HG02571 (cell line): ENCODE data around the gene MFNG.
"Not testable (repeated sequence)": the region's sequence is repeated elsewhere in the genome, so short reads cannot be mapped to it uniquely, and the experiment has no call there.

Experiments used
- ATAC-seq: cut with Tn5 transposase; IDR thresholded peaks from one replicate; pipeline ENCODE4 v1.9.1; 2021; ENCODE audit warnings: mild to moderate bottlenecking, moderate library complexity; ENCODE audit not compliant: unreplicated experiment

MFNG gene

GRCh38 chr22:37486224-37486845 is at the start of gene MFNG:
Gene MFNG (minus strand): TSS chr22:37486384. CDS start chr22:37486177, 207 bp downstream.
- peak; percentile 52 for ATAC-seq

DNA sequence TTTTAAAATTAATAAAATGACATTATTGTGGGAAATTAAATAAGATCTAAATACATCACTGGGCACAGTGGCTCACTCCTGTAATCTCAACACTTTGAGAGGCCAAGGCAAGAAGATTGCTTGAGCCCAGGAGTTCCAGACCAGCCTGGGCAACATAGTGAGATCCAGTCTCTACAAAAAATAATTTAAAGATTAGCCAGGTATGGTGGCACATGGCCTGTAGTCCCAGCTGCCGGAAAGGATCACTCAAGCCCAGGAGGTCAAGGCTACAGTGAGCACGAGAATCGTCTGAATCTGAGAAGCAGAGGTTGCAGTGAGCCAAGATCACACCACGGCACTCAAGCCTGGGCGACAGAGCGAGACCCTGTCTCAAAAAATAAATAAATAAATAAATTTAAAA is 49.0 kb upstream of the MFNG start:
- ATAC-seq = no peak

DNA sequence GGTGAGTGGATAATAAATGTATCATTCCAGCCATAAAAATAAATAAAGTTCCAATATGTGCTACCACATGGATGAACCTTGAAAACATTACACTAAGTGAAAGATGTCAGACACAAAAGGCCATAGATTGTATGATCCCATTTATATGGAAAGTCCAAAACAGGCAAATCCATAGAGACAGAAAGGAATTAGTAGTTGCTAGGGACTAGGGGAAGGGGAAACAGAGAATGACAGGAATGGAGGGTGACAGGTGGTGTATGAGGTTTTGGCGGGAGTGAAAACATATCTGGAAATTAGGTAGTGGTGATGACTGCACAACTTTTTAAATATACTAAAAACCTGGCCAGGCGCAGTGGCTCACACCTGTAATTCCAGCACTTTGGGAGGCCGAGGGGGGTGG is 48.3 kb upstream of the MFNG start:
- no peak for ATAC-seq

DNA sequence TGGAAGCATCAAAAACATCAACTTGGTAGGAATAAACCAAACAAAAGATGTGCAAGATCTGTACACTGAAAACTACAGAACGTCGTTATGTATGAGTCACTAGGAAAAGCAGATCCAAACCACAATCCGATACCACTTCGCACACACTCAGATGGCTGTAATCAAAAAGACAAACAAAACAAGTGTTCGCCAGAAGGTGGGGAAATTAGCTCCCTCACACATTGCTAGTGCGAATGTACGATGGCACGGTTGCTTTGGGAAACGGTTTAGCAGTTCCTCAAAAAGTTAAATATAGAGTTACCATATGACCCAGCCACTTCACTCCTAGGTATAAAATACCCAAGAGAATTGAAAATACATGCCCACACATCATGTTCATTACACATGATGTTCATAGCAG is 47.8 kb upstream of the MFNG start:
- ATAC-seq = no peak

DNA sequence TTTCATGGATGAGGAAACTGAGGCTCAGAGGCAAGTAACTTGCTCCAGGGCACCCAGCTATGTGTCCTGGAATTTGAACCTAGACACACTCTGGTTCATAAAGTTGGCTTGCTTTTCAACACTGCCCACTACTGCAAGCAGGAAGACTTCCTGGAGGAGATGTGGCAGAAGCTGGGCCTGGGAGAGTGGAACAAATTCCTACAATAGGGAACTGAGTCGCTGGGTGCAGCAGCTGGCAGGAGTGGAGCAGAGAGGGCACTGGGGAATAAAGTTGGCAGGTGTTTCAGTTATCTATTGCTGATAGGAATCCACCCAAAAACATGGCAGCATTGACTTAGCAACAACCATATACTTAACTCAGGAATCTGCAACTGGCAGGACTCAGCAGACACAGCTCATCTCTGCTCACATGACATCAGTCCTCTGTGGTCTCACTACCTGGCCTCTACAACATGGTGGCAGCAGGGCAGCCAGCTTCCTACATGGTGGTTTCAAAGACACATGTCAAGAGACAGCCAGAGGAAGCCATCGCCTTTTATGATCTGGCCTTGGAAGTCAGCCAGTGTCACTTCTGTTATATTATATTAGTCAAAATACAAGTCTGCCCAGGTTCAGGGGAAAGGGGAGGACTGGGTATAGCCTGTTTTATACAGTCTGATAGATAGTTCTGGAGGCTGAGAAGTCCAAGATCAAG is 43.6 kb upstream of the MFNG start:
- ATAC-seq = no peak

DNA sequence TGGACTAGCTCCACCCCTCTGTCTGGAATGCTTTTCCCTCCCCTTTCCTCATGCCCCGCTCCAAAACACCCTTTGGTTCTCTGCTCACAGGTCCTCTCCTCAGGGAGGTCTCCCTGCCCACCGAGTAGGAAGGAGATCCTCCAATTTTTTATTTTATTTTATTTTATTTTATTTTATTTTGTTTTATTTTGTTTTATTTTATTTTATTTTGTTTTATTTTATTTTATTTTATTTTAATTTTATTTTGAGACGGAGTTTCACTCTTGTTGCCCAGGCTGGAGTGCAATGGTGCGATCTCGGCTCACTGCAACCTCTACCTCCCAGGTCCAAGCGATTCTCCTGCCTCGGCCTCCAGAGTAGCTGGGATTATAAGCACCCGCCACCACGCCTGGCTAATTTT is 41.8 kb upstream of the MFNG start:
- ATAC-seq = not testable (repeated sequence)

DNA sequence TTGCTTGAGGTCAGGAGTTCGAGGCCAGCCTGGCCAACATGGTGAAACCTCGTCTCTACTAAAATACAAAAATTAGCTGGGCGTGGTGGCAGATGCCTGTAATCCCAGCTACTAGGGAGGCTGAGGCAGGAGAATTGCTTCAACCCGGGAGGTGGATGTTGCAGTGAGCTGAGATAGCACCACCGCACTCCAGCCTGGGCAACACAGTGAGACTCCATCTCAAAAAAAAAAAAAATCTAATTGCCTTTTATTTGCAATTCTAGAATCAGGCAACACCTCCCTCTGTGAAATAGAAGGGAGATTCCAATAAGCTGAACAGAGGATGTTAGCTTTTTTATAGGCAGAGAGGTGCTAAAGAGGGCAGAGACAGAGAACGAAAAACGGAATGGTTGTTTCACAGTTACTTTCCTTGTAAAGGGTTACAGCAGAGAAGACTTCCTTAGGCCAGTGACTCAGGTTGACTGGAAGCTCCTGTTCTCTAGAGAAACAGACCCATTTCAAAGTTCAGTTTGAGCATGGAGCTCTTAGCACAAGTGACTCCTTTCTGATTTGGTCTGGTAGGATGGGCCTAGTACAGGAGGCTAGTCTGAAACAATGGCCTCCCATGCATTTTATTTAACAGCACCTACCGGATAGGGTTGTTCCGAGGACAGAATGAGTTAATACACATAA is 41.0 kb upstream of the MFNG start:
- not testable (repeated sequence) for ATAC-seq

GRCh38 chr22:37526376-37526775 is 40.2 kb upstream of the MFNG start:
- no peak for ATAC-seq

DNA sequence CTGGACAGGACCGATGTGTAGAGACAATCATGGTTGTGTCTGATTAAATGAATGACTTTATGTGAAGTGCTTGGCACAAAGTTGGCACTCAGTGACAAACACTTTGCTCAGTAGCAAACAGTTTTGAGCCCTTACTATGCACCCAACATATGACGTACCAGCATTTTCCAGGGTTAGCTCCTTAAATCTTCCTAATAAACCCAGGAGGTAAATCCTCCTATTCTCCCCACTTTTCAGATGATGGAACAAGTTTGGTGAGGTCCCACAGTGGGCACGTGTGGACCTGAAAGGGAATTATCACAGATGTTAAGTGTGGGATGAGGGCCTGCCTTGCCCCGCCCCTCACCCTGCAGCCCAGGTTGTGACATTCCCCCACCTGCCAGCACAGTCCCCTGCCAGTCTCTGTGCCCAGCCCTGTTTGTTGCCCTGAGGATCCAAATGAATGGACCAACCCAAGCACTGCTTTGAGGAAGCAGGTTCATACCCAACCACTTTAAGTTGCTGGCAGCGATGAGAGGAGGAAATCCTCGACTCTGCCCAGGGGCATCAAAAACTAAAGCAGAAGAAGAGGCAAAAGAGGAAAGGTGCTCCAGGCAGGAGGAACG is 39.7 kb upstream of the MFNG start:
- no peak for ATAC-seq

GRCh38 chr22:37525073-37525745 is 39.0 kb upstream of the MFNG start:
- ATAC-seq = no peak

GRCh38 chr22:37522482-37522881 is 36.3 kb upstream of the MFNG start:
- ATAC-seq = no peak

DNA sequence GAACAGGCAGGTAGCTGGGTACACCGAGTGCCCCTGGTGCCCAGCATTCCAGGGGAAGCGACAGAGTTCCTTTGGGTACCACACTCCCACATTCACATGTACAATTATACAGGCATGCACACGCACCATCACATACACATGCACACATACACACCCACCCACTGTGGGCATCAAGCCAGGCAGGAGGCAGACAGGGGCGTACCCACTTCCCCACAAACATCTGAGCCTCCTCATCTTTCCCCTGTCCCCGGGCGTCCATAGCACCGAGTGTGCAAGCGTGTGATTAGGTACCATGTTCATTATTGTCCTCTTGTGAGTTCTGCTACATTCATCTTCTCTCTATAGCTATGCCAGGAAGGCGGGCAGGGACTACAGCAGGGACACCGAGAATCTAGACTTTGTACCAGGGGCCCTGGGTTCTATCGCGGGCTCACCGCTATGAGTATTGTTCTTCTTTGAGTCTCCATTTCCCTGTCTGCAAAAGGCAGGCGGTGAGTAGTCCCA is 35.1 kb upstream of the MFNG start:
- no peak for ATAC-seq

- no peak for ATAC-seq
These were observed 34.6 kb upstream of the MFNG start for GRCh38 chr22:37520776-37521191.

DNA sequence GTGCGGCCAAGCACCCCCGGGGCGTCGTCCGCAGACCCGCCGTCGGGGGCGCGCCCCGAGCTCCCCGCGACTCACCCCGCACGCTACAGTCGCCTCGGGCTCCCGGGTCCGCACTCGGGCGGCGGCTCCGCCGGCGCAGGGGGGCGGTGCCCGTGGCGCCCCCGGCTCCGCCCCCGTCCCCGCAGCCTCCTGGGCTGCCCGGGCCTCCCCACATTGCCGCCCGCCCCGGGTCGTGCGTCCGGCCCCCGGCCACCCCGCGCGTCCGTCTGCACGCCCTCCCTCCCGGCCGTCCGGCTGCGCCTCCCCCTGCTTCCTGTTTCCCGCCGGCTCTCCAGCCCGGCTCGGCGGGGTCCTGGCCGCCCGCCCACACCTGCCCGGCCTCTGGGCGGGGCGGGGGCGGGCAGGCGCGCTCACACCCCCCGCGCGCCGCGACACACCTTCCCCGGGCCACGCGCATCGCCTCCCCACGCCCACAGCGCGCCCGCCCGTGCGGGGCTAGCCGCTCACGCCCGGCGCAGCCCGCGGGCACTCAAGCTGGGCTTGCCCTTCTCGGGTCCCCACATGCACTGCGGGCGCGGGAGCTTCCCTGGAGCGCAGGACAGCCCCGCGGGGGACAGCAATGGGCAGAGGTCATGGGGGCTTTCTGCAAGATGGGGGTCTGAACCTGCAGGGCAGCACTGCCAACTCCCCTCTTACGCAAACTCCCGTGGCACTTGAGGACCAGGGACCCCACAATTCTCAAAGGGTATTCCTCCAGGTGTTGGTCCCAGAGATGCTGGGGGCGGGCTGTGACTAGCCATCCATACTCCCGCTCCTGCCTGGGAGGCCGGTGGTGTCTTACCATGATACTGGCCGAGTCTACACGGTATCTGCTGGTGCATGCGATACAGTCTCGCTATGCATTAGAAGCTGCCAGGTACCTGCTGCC is 33.3 kb upstream of the MFNG start, which contains the start of gene CARD10:
CARD10 (minus strand) TSS at position 148 of the 928 bp plus-strand sequence. CDS start 215 bp downstream, outside the sequence.
- ATAC-seq = no peak

DNA sequence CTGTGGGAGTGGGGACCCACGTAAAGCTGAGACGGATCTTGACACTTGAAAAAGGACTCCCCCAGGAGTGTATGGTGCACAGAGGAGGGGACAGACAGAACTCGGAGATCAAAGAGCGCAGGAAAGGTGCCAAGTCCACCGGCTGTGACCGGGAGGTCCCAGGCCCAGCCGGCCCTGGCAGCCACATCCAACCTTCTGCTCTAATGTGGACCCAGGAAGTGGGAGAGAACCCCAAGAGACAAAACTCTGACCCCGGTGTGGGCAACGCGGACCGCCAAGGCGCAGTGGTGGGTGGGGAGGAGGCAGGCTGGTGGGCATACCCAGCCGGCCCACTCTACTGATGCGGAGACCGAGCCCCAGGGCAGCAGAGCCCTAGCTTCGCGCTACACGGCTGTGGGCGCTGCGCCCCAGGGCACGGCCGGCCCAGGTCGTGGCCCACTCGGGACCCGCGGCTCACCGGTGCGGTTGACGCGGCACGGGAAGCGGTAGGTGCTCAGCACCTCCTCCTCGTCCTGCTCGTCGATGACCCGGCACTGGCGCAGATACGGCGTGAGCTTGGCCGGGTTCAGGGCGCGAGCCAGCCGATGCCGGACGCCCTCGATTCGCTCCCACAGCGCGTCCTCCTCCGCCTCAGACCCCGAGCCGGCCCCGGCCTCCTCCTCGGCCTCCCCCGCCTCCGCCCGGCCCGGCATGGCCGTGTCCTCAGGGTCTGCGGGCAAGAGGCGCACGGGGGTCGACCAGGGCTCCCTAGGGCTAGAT is 32.5 kb upstream of the MFNG start:
- ATAC-seq = no peak

- no peak for ATAC-seq
These were observed 31.8 kb upstream of the MFNG start for GRCh38 chr22:37517826-37518450.

DNA sequence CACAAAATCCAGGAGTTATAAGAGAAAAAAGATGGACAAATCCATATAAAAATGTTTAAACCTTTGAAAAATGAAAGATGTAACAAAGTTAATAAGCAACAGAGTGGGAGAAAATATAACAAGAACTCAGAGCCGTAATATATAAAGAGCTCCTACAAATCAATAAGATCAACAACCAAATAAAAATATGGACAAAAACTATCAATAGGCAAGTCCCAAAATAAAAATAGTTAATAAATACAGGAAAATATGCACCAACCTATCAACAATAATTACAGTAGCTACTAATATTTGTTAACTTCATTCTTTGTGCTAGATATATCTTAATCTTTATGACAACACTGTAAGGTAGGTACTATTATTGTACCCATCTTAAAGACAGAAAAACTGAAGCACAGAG is 30.3 kb upstream of the MFNG start:
- no peak for ATAC-seq

GRCh38 chr22:37515901-37516300 is 29.7 kb upstream of the MFNG start:
- ATAC-seq = no peak
